ENCODE data around the gene HES1. TPM values are rescaled to one million over a fixed set of nuclear protein-coding genes. Genes with fewer than 3 reads are reported as not detected.

Gene HES1
- total RNA-seq, 1 donor from 2014 or later, result 66.5 TPM

DNA sequence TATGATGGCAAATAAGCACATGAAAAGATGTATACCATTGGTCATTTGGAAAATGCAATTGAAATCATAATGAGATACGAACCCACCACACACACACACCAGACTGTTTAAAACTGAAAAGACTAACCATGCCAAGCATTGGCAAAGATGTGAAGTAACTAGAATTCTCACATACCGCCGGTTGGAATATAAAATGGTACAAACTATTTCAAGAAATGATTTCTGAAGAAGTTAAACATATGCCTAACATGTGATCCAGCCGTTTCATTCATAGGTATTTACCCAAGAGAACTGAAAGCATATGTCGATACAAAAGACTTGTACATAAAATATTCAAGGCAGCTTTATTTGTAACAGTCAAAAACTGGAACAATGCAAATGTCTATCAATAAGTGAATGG lies 28.9 kb downstream of the HES1 start:
- Histone ChIP-seq H4K20me1 (ENCODE audit: low read depth) (no peaks in the 10 kb centered on the region), H3K4me1 (peaks cover 61% of the 10 kb centered on the region), H3K79me2 (ENCODE audit: low read depth) (no peaks in the 10 kb centered on the region), H3K36me3 (no peaks in the 10 kb centered on the region), H3K9me3 (ENCODE audit: low read depth) (no peaks in the 10 kb centered on the region), H3K27ac (no peak overlapping the region), H3K4me3 (no peak overlapping the region), H3K27me3 (peaks cover 4% of the 10 kb centered on the region), H3F3A (ENCODE audit: low read depth) (peaks cover 24% of the 10 kb centered on the region), H2AFZ (replicated peaks) (no peak overlapping the region), H3K4me2 (no peak overlapping the region), H3K9ac (no peak overlapping the region)
- H3K27me3 Mint-ChIP-seq (ENCODE audit: insufficient read depth, low read depth), result peaks cover 21% of the 10 kb centered on the region
- no peak overlapping the region for H3K4me3 Mint-ChIP-seq
- H3K9me3 Mint-ChIP-seq, result peaks cover 3% of the 10 kb centered on the region
- TF ChIP-seq EZH2phosphoT487 (IDR thresholded peaks at IDR 0.05), result no peak
- H3K27ac Mint-ChIP-seq, result no peak overlapping the region
- no peak for DNase-seq (ENCODE audit: low spot score)
- no peaks in the 10 kb centered on the region for H3K36me3 Mint-ChIP-seq
- peaks cover 60% of the 10 kb centered on the region for H3K4me1 Mint-ChIP-seq

DNA sequence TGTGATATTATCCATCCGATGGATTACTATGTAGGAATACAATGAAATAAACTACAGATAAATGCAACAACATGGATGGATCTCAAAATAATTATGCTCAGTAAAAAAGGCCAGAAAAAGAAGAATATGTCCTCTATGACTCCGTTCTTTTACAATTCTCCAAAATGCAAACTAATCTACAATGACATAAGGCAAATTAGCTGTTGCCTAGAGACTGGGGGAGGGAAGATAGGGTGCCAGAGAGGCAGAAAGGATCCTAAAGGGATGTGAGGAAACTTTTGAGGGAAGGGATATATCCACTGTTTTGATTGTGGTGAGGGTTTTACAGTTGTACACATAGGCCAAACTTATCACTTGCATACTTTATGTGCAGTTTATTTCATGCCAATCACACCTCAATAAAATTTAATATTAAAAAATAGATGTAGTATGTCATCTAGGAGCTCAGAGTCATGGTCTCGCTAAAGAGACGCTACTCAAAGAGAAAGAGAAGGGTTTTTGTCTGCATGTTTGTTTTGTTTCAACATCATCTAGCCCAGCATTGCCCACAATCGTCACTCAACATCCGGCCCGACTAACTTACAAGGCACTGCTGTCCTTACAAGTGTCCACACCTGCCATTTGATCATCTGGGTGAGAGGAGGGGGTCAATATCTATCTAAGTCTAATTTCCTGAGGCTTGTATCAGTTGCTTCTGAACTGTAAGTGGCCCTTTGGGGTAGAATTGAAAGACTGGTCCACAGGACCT lies 29.5 kb downstream of the HES1 start:
- Mint-ChIP-seq H3K9me3 (peaks cover 3% of the 10 kb centered on the region), H3K4me3 (no peak overlapping the region), H3K36me3 (no peaks in the 10 kb centered on the region), H3K27me3 (ENCODE audit: insufficient read depth, low read depth) (peaks cover 21% of the 10 kb centered on the region), H3K27ac (no peak overlapping the region), H3K4me1 (peaks cover 60% of the 10 kb centered on the region)
- no peak overlapping the region for H3K27ac ChIP-seq
- peaks cover 4% of the 10 kb centered on the region for H3K27me3 ChIP-seq
- H3F3A ChIP-seq (ENCODE audit: low read depth), result peaks cover 24% of the 10 kb centered on the region
- peaks cover 64% of the 10 kb centered on the region for H3K4me1 ChIP-seq
- no peaks in the 10 kb centered on the region for H4K20me1 ChIP-seq (ENCODE audit: low read depth)
- DNase-seq (ENCODE audit: low spot score), result no peak
- H3K9ac ChIP-seq, result no peak overlapping the region
- TF ChIP-seq, protein P1, sequence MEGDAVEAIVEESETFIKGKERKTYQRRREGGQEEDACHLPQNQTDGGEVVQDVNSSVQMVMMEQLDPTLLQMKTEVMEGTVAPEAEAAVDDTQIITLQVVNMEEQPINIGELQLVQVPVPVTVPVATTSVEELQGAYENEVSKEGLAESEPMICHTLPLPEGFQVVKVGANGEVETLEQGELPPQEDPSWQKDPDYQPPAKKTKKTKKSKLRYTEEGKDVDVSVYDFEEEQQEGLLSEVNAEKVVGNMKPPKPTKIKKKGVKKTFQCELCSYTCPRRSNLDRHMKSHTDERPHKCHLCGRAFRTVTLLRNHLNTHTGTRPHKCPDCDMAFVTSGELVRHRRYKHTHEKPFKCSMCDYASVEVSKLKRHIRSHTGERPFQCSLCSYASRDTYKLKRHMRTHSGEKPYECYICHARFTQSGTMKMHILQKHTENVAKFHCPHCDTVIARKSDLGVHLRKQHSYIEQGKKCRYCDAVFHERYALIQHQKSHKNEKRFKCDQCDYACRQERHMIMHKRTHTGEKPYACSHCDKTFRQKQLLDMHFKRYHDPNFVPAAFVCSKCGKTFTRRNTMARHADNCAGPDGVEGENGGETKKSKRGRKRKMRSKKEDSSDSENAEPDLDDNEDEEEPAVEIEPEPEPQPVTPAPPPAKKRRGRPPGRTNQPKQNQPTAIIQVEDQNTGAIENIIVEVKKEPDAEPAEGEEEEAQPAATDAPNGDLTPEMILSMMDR (IDR thresholded peaks at IDR 0.05), result no peak
- TF ChIP-seq EZH2phosphoT487 (IDR thresholded peaks at IDR 0.05), result no peak
- TF ChIP-seq EZH2 (IDR thresholded peaks at IDR 0.05), result no peak
- no peaks in the 10 kb centered on the region for H3K79me2 ChIP-seq (ENCODE audit: low read depth)
- no peak overlapping the region for H3K4me3 ChIP-seq
- no peaks in the 10 kb centered on the region for H3K36me3 ChIP-seq
- H2AFZ ChIP-seq (replicated peaks), result no peak overlapping the region
- no peaks in the 10 kb centered on the region for H3K9me3 ChIP-seq (ENCODE audit: low read depth)
- H3K4me2 ChIP-seq, result peak overlapping the region; percentile 30

DNA sequence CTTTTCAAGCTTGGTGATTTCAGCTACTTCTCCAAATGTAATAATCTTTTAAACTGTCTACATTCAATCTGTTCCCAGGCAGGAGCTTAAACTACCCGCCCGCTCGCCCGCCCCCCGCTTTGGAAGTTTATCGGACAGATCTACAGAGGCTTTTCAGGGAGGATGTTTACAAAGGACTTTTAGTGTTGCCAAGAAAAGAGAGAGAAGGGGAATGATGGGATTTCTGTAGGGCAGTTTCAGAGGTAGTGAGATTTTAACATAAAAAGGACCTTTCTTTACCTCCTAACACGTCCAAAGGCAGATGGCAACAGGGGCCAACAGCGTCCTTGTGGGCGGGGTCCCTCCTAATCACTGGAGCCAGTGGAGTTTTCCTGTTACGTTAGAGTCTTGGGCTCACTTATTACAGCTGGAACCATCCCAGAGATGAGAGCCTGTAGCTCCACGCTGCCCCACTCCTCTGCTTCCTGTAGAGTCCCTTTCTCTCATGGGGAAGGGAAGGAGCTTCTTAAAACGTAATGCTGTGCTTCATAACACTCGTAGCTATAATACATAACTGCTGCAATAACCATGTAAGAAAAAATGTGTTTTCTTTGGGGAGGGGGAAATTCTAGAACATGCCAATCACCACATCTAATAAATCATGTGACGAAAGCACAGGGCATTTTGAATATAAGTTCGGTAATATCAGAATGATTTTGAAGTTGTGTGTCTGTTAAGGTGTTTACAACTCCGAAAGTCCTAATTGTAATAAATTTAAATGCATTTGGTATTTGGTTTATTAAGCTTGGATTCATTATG lies 30.9 kb downstream of the HES1 start:
- Histone ChIP-seq H3K4me2 (peak overlapping the region; percentile 30), H3K79me2 (ENCODE audit: low read depth) (no peaks in the 10 kb centered on the region), H3F3A (ENCODE audit: low read depth) (peaks cover 24% of the 10 kb centered on the region), H3K9ac (no peak overlapping the region), H4K20me1 (ENCODE audit: low read depth) (no peaks in the 10 kb centered on the region), H3K27ac (no peak overlapping the region), H3K36me3 (no peaks in the 10 kb centered on the region), H3K4me3 (no peak overlapping the region), H3K4me1 (peaks cover 52% of the 10 kb centered on the region), H3K9me3 (ENCODE audit: low read depth) (no peaks in the 10 kb centered on the region), H3K27me3 (peaks cover 4% of the 10 kb centered on the region), H2AFZ (replicated peaks) (peak overlapping the region; percentile 47)
- H3K4me1 Mint-ChIP-seq, result peaks cover 47% of the 10 kb centered on the region
- H3K36me3 Mint-ChIP-seq, result no peaks in the 10 kb centered on the region
- DNase-seq (ENCODE audit: low spot score), result peak; percentile 30
- H3K4me3 Mint-ChIP-seq, result peak overlapping the region; percentile 5
- TF ChIP-seq, protein P1 (IDR thresholded peaks at IDR 0.05), result no peak
- no peak for TF ChIP-seq EZH2 (IDR thresholded peaks at IDR 0.05)
- no peak for TF ChIP-seq EZH2phosphoT487 (IDR thresholded peaks at IDR 0.05)
- peaks cover 3% of the 10 kb centered on the region for H3K9me3 Mint-ChIP-seq
- H3K27me3 Mint-ChIP-seq (ENCODE audit: insufficient read depth, low read depth), result peaks cover 23% of the 10 kb centered on the region
- H3K27ac Mint-ChIP-seq, result no peak overlapping the region

Measured in neural progenitor cell (in vitro differentiated cells).